Effector memory CD8-positive, alpha-beta T cell (primary cell): Measurements from ENCODE around the gene STRIT1.

Experiments used
- ATAC-seq: fragments of 150-1000 bp; cut with Tn5 transposase; replicated peaks from 2 replicates; pipeline ENCODE4 v1.10.0; 2021; ENCODE audit warnings: mild to moderate bottlenecking, moderate library complexity
- DNase-seq, 3 experiments: peaks; one replicate each; pipeline ENCODE4 v3.0.0; 2021
- H3K27ac Mint-ChIP-seq, 2 donors: one replicate each; pipeline ENCODE4 v1.8.0; 2022; ENCODE audit warnings: mild to moderate bottlenecking in 2 of 2, mixed read lengths in 2 of 2, moderate library complexity in 2 of 2
- H3K27me3 Mint-ChIP-seq, 2 donors: one replicate each; pipeline ENCODE4 v1.8.0; 2022; ENCODE audit warnings: mixed read lengths in 2 of 2
- H3K36me3 Mint-ChIP-seq: one replicate; pipeline ENCODE4 v1.8.0; 2022; ENCODE audit warnings: mild to moderate bottlenecking, moderate library complexity, mixed read lengths; ENCODE audit not compliant: insufficient read depth
- H3K4me1 Mint-ChIP-seq, 2 donors: one replicate each; pipeline ENCODE4 v1.8.0; 2022; ENCODE audit warnings: low read depth in 2 of 2, mixed read lengths in 2 of 2
- H3K4me3 Mint-ChIP-seq, 2 donors: one replicate each; pipeline ENCODE4 v1.8.0; 2022; ENCODE audit warnings: mild to moderate bottlenecking in 2 of 2, mixed read lengths in 2 of 2, moderate library complexity in 2 of 2
- H3K9me3 Mint-ChIP-seq, 2 donors: one replicate each; pipeline ENCODE4 v1.8.0; 2022; ENCODE audit warnings: mixed read lengths in 2 of 2

STRIT1 gene

GRCh38 chr3:155304394-155304793 is 10.9 kb upstream of the STRIT1 start:
- peaks cover 0 to 3% of the 10 kb centered on the region in 2 donors for H3K9me3 Mint-ChIP-seq

GRCh38 chr3:155303540-155304097 is 10.1 kb upstream of the STRIT1 start:
- no peak for ATAC-seq
- no peak for DNase-seq
- Mint-ChIP-seq H3K27me3 (no peaks in the 10 kb centered on the region), H3K9me3 (peaks cover 0 to 3% of the 10 kb centered on the region in 2 donors), H3K4me3 (no peak overlapping the region), H3K27ac (no peak overlapping the region), H3K36me3 (no peaks in the 10 kb centered on the region), H3K4me1 (no peaks in the 10 kb centered on the region)

More at GRCh38 chr3:155304394-155304793, 10.9 kb upstream of the STRIT1 start:
- H3K27me3 Mint-ChIP-seq = no peaks in the 10 kb centered on the region
- no peak overlapping the region for H3K4me3 Mint-ChIP-seq
- ATAC-seq (no peak), DNase-seq (no peak)
- no peaks in the 10 kb centered on the region for H3K36me3 Mint-ChIP-seq
- H3K4me1 Mint-ChIP-seq = no peaks in the 10 kb centered on the region
- no peak overlapping the region for H3K27ac Mint-ChIP-seq

- H3K4me1 Mint-ChIP-seq = no peaks in the 10 kb centered on the region
These were observed 9.4 kb upstream of the STRIT1 start for GRCh38 chr3:155302891-155303290.

GRCh38 chr3:155302481-155302880 is 9.0 kb upstream of the STRIT1 start:
- H3K4me1 Mint-ChIP-seq = no peaks in the 10 kb centered on the region
- H3K27me3 Mint-ChIP-seq = no peaks in the 10 kb centered on the region
- H3K36me3 Mint-ChIP-seq = no peaks in the 10 kb centered on the region
- no peak for ATAC-seq
- H3K9me3 Mint-ChIP-seq = peaks cover 0 to 3% of the 10 kb centered on the region in 2 donors
- H3K4me3 Mint-ChIP-seq = no peak overlapping the region
- DNase-seq = no peak
- H3K27ac Mint-ChIP-seq = no peak overlapping the region

More at GRCh38 chr3:155302891-155303290, 9.4 kb upstream of the STRIT1 start:
- ATAC-seq (no peak), DNase-seq (no peak)
- Mint-ChIP-seq H3K27me3 (no peaks in the 10 kb centered on the region), H3K9me3 (peaks cover 0 to 3% of the 10 kb centered on the region in 2 donors), H3K36me3 (no peaks in the 10 kb centered on the region), H3K27ac (no peak overlapping the region), H3K4me3 (no peak overlapping the region)

- Mint-ChIP-seq H3K27ac (no peak overlapping the region), H3K36me3 (no peaks in the 10 kb centered on the region), H3K9me3 (peaks cover 0 to 3% of the 10 kb centered on the region in 2 donors), H3K4me1 (no peaks in the 10 kb centered on the region), H3K27me3 (no peaks in the 10 kb centered on the region), H3K4me3 (no peak overlapping the region)
- no peak for ATAC-seq
- no peak for DNase-seq
These were observed 3.6 kb upstream of the STRIT1 start for GRCh38 chr3:155297100-155297499.

GRCh38 chr3:155296413-155296812 is 2.9 kb upstream of the STRIT1 start:
- ATAC-seq (no peak), DNase-seq (no peak)
- Mint-ChIP-seq H3K4me1 (no peaks in the 10 kb centered on the region), H3K27ac (no peak overlapping the region), H3K4me3 (no peak overlapping the region), H3K36me3 (no peaks in the 10 kb centered on the region), H3K9me3 (peaks cover 0 to 3% of the 10 kb centered on the region in 2 donors), H3K27me3 (no peaks in the 10 kb centered on the region)

- no peaks in the 10 kb centered on the region for H3K9me3 Mint-ChIP-seq
- DNase-seq (no peak), ATAC-seq (no peak)
- H3K4me3 Mint-ChIP-seq = no peak overlapping the region
- no peaks in the 10 kb centered on the region for H3K36me3 Mint-ChIP-seq
- H3K4me1 Mint-ChIP-seq = no peaks in the 10 kb centered on the region
- H3K27me3 Mint-ChIP-seq = no peaks in the 10 kb centered on the region
- no peak overlapping the region for H3K27ac Mint-ChIP-seq
These were observed 790 bp downstream of the STRIT1 start for GRCh38 chr3:155292693-155293092.

- no peak for ATAC-seq
- H3K4me3 Mint-ChIP-seq = no peak overlapping the region
- H3K27me3 Mint-ChIP-seq = no peaks in the 10 kb centered on the region
- no peaks in the 10 kb centered on the region for H3K36me3 Mint-ChIP-seq
- no peak overlapping the region for H3K27ac Mint-ChIP-seq
- no peaks in the 10 kb centered on the region for H3K9me3 Mint-ChIP-seq
- no peak for DNase-seq
- H3K4me1 Mint-ChIP-seq = no peaks in the 10 kb centered on the region
These were observed 1.4 kb downstream of the STRIT1 start for GRCh38 chr3:155292133-155292532.

- DNase-seq = no peak
- no peaks in the 10 kb centered on the region for H3K27me3 Mint-ChIP-seq
- H3K27ac Mint-ChIP-seq = no peak overlapping the region
- H3K9me3 Mint-ChIP-seq = no peaks in the 10 kb centered on the region
- H3K4me3 Mint-ChIP-seq = no peak overlapping the region
- H3K4me1 Mint-ChIP-seq = no peaks in the 10 kb centered on the region
- no peaks in the 10 kb centered on the region for H3K36me3 Mint-ChIP-seq
- ATAC-seq = no peak
These were observed 6.7 kb downstream of the STRIT1 start for GRCh38 chr3:155286736-155287135.

- H3K27ac Mint-ChIP-seq = no peak overlapping the region
These were observed 7.5 kb downstream of the STRIT1 start for GRCh38 chr3:155285936-155286335.

GRCh38 chr3:155283092-155284056 is 10.1 kb downstream of the STRIT1 start:
- peaks cover 0 to 9% of the 10 kb centered on the region in 2 donors for H3K9me3 Mint-ChIP-seq
- no peak overlapping the region for H3K27ac Mint-ChIP-seq
- ATAC-seq (no peak), DNase-seq (no peak)
- H3K36me3 Mint-ChIP-seq = no peaks in the 10 kb centered on the region
- H3K4me3 Mint-ChIP-seq = no peak overlapping the region
- H3K4me1 Mint-ChIP-seq = no peaks in the 10 kb centered on the region
- H3K27me3 Mint-ChIP-seq = no peaks in the 10 kb centered on the region

More at GRCh38 chr3:155285936-155286335, 7.5 kb downstream of the STRIT1 start:
- Mint-ChIP-seq H3K9me3 (no peaks in the 10 kb centered on the region), H3K4me3 (no peak overlapping the region), H3K36me3 (no peaks in the 10 kb centered on the region), H3K4me1 (no peaks in the 10 kb centered on the region), H3K27me3 (no peaks in the 10 kb centered on the region)
- DNase-seq (no peak), ATAC-seq (no peak)

- ATAC-seq (no peak), DNase-seq (no peak)
- no peak overlapping the region for H3K27ac Mint-ChIP-seq
- H3K36me3 Mint-ChIP-seq = no peaks in the 10 kb centered on the region
- H3K4me3 Mint-ChIP-seq = no peak overlapping the region
- H3K4me1 Mint-ChIP-seq = no peaks in the 10 kb centered on the region
- no peaks in the 10 kb centered on the region for H3K27me3 Mint-ChIP-seq
- peaks cover 0 to 9% of the 10 kb centered on the region in 2 donors for H3K9me3 Mint-ChIP-seq
These were observed 10.9 kb downstream of the STRIT1 start for GRCh38 chr3:155282385-155283091.

GRCh38 chr3:155281912-155282311 is 11.6 kb downstream of the STRIT1 start:
- ATAC-seq = no peak
- Mint-ChIP-seq H3K27me3 (no peaks in the 10 kb centered on the region), H3K4me1 (no peaks in the 10 kb centered on the region), H3K27ac (no peak overlapping the region), H3K36me3 (no peaks in the 10 kb centered on the region), H3K4me3 (no peak overlapping the region), H3K9me3 (peaks cover 0 to 9% of the 10 kb centered on the region in 2 donors)
- no peak for DNase-seq
